IMR-90 (cell line): ENCODE data around the gene TBC1D9B. TPM values are rescaled to one million over a fixed set of nuclear protein-coding genes. Genes with fewer than 3 reads are reported as not detected.

Experiments used
- ATAC-seq: fragments of 200-7000 bp; cut with Tn5 transposase; 2 replicates; pipeline ENCODE4 v1.9.1; 2020; ENCODE audit warnings: low read depth, mild to moderate bottlenecking, moderate library complexity
- BruUV-seq: library from RNA; stranded (reverse); fragments of 400-500 nt; replicated peaks from 2 replicates; lab custom pipeline; 2021; lab: Mats Ljungman, UMichigan
- CTCF ChIA-PET: fragments of 300-600 bp; formaldehyde crosslinking; extraction: SDS; loops from one replicate; lab custom pipeline; 2021; ENCODE audit warnings: antibody characterized with exemption; lab: Yijun Ruan, JAX
- POLR2A ChIA-PET: fragments of 300-600 bp; sonication (Branson Sonifier 250); formaldehyde crosslinking; loops from one replicate; lab custom pipeline; 2022; ENCODE audit warnings: antibody characterized with exemption; ENCODE audit not compliant: unreplicated experiment; lab: Charles Lee
- DNase-seq: peaks from one replicate; pipeline ENCODE4 v3.0.0; 2013
- H2AFZ ChIP-seq: replicated peaks from 2 replicates; pipeline ENCODE3; 2013; ENCODE audit warnings: low read length, mild to moderate bottlenecking; ENCODE audit not compliant: poor library complexity
- H2AK5ac ChIP-seq: 2 replicates; pipeline ENCODE4 v1.6.1; 2013; ENCODE audit warnings: low read depth, low read length, inconsistent platforms
- H2AK9ac ChIP-seq: replicated peaks from 2 replicates; pipeline ENCODE3; 2013; ENCODE audit warnings: mild to moderate bottlenecking, low read depth, low read length, moderate library complexity; ENCODE audit not compliant: poor library complexity
- H2BK120ac ChIP-seq: 2 replicates; pipeline ENCODE4 v1.6.1; 2013; ENCODE audit warnings: low read depth, low read length, inconsistent platforms
- H2BK15ac ChIP-seq: 3 replicates; pipeline ENCODE4 v1.6.1; 2013; ENCODE audit warnings: low read depth, low read length, inconsistent platforms
- H2BK20ac ChIP-seq: 2 replicates; pipeline ENCODE4 v1.6.1; 2013; ENCODE audit warnings: low read depth, mild to moderate bottlenecking, inconsistent platforms, low read length, moderate library complexity
- H2BK5ac ChIP-seq: 2 replicates; pipeline ENCODE4 v1.6.1; 2013; ENCODE audit warnings: mild to moderate bottlenecking, low read depth, low read length, inconsistent platforms; ENCODE audit not compliant: poor library complexity, severe bottlenecking
- H3K14ac ChIP-seq: replicated peaks from 2 replicates; pipeline ENCODE4 v1.6.1; 2013; ENCODE audit warnings: low read depth, low read length, inconsistent platforms
- H3K18ac ChIP-seq: 2 replicates; pipeline ENCODE4 v1.6.1; 2013; ENCODE audit warnings: low read depth, low read length, control low read depth
- H3K23ac ChIP-seq: 2 replicates; pipeline ENCODE4 v1.6.1; 2013; ENCODE audit warnings: low read depth, low read length, inconsistent platforms
- H3K27ac ChIP-seq: 2 replicates; pipeline ENCODE4 v1.5.1; 2013; ENCODE audit warnings: mild to moderate bottlenecking, control low read depth, low read length; ENCODE audit not compliant: insufficient read depth
- H3K27me3 ChIP-seq: 2 replicates; pipeline ENCODE4 v1.6.1; 2013; ENCODE audit warnings: low read length; ENCODE audit not compliant: control insufficient read depth, insufficient read depth
- H3K36me3 ChIP-seq: 2 replicates; pipeline ENCODE4 v1.6.1; 2013; ENCODE audit warnings: low read length, mixed read lengths; ENCODE audit not compliant: control insufficient read depth, insufficient read depth
- H3K4ac ChIP-seq: 2 replicates; pipeline ENCODE4 v1.6.1; 2013; ENCODE audit warnings: low read depth, low read length, inconsistent platforms
- H3K4me1 ChIP-seq: 2 replicates; pipeline ENCODE4 v1.6.1; 2013; ENCODE audit warnings: low read length, mixed read lengths; ENCODE audit not compliant: control insufficient read depth, insufficient read depth
- H3K4me2 ChIP-seq: 2 replicates; pipeline ENCODE4 v1.6.1; 2013; ENCODE audit warnings: low read depth, mild to moderate bottlenecking, control low read depth, low read length, moderate library complexity
- H3K4me3 ChIP-seq: 2 replicates; pipeline ENCODE4 v1.5.1; 2013; ENCODE audit warnings: low read depth, mild to moderate bottlenecking, control low read depth, low read length, moderate library complexity; ENCODE audit not compliant: insufficient read depth
- H3K56ac ChIP-seq: 2 replicates; pipeline ENCODE4 v1.6.1; 2013; ENCODE audit warnings: low read length, inconsistent platforms; ENCODE audit not compliant: insufficient read depth; ENCODE audit errors: extremely low read depth
- H3K79me1 ChIP-seq, 2 experiments: 2 replicates each; pipeline ENCODE4 v1.6.1; 2013; ENCODE audit warnings: low read length in 2 of 2, inconsistent platforms in 1 of 2, low read depth in 1 of 2
- H3K9ac ChIP-seq: 2 replicates; pipeline ENCODE4 v1.6.1; 2013; ENCODE audit warnings: low read depth, low read length, control low read depth
- H3K9me1 ChIP-seq: 2 replicates; pipeline ENCODE4 v1.6.1; 2013; ENCODE audit warnings: low read length, inconsistent platforms; ENCODE audit not compliant: insufficient read depth
- H3K9me3 ChIP-seq: 2 replicates; pipeline ENCODE4 v1.6.1; 2013; ENCODE audit warnings: low read length; ENCODE audit not compliant: control insufficient read depth, insufficient read depth
- H4K20me1 ChIP-seq: 2 replicates; pipeline ENCODE4 v1.6.1; 2013; ENCODE audit warnings: low read length, inconsistent platforms; ENCODE audit not compliant: insufficient read depth
- H4K5ac ChIP-seq: 2 replicates; pipeline ENCODE4 v1.6.1; 2013; ENCODE audit warnings: mild to moderate bottlenecking, low read depth, low read length, control low read depth
- H4K8ac ChIP-seq, 2 experiments: 2 replicates each; pipeline ENCODE4 v1.6.1; 2013; ENCODE audit warnings: low read depth in 2 of 2, low read length in 2 of 2, control low read depth in 1 of 2, inconsistent platforms in 1 of 2
- H4K91ac ChIP-seq: 2 replicates; pipeline ENCODE4 v1.6.1; 2013; ENCODE audit warnings: low read depth, low read length, inconsistent platforms; ENCODE audit not compliant: insufficient read depth
- BHLHE40 ChIP-seq: fragments of 150-350 bp; IDR thresholded peaks from 2 replicates; pipeline ENCODE4 v1.6.1; 2016; ENCODE audit warnings: mild to moderate bottlenecking, low read depth, low read length
- CTCF ChIP-seq: conservative IDR thresholded peaks from 2 replicates; pipeline ENCODE4 v1.5.1; 2012; ENCODE audit warnings: mild to moderate bottlenecking, low read depth, low read length, improper control_type of control experiment
- ELK1 ChIP-seq: fragments of 150-350 bp; IDR thresholded peaks from 2 replicates; pipeline ENCODE4 v1.6.1; 2016; ENCODE audit warnings: low read depth, mild to moderate bottlenecking, low read length, moderate library complexity, borderline replicate concordance
- FOS ChIP-seq: fragments of 150-350 bp; IDR thresholded peaks from 2 replicates; pipeline ENCODE4 v1.6.1; 2016; ENCODE audit warnings: low read depth, low read length
- MAFK ChIP-seq: IDR thresholded peaks from 2 replicates; pipeline ENCODE4 v1.6.1; 2012; ENCODE audit warnings: low read depth, low read length, improper control_type of control experiment
- POLR2A ChIP-seq: IDR thresholded peaks from 2 replicates; pipeline ENCODE4 v1.6.1; 2012; ENCODE audit warnings: mild to moderate bottlenecking, low read depth, low read length
- RAD21 ChIP-seq: IDR thresholded peaks from 2 replicates; pipeline ENCODE4 v1.6.1; 2012; ENCODE audit warnings: low read length, improper control_type of control experiment
- RCOR1 ChIP-seq: IDR thresholded peaks from 2 replicates; pipeline ENCODE4 v1.6.1; 2012; ENCODE audit warnings: mild to moderate bottlenecking, low read length, improper control_type of control experiment; ENCODE audit not compliant: insufficient replicate concordance
- RFX5 ChIP-seq: IDR thresholded peaks from 2 replicates; pipeline ENCODE4 v1.8.0; 2012; ENCODE audit warnings: low read depth, mild to moderate bottlenecking, low read length, moderate library complexity
- SMC3 ChIP-seq: fragments of 150-350 bp; IDR thresholded peaks from 2 replicates; pipeline ENCODE4 v1.6.1; 2016; ENCODE audit warnings: low read depth, mild to moderate bottlenecking, antibody characterized with exemption, low read length, moderate library complexity
- USF2 ChIP-seq: fragments of 150-350 bp; IDR thresholded peaks from 2 replicates; pipeline ENCODE4 v1.6.1; 2017; ENCODE audit warnings: mild to moderate bottlenecking, antibody characterized with exemption, low read length, low read depth
- WGBS, 2 experiments: methylation state at CpG; one replicate each; pipeline versions ENCODE4 v1.1.5 to v1.1.7; 2013; ENCODE audit warnings: missing lambda C conversion rate in 2 of 2; ENCODE audit not compliant: insufficient read length in 1 of 2; ENCODE audit errors: extremely low coverage in 2 of 2; 5-methylcytosine and 5-hydroxymethylcytosine counted together
- dilution Hi-C: fragments of 300-500 bp; cut with HindIII; formaldehyde crosslinking; loops from one replicate; pipeline ENCODE4 v1.14.3; 2018; ENCODE audit warnings: low sequenced_read_pairs; ENCODE audit not compliant: unreplicated experiment
- in situ Hi-C: fragments of 300-500 bp; cut with MboI; formaldehyde crosslinking; loops from 3 replicates; pipeline ENCODE4 v1.14.3; 2019; ENCODE audit warnings: low sequenced_read_pairs, inconsistent platforms, mixed read lengths
- intact Hi-C: fragments of 100-400 bp; cut with micrococcal nuclease; formaldehyde crosslinking; loops from 2 replicates; pipeline ENCODE4 v1.10.0; 2022
- polyA plus RNA-seq, 3 experiments: library from polyadenylated mRNA; depleted of rRNA; stranded (reverse); fragments of >200 nt; gene quantifications; 2 replicates each; pipeline ENCODE4 v1.2.3, GENCODE V29; 2012; ENCODE audit warnings: low replicate concordance in 1 of 3
- total RNA-seq: library from RNA; depleted of rRNA; stranded (reverse); fragments of >200 nt; gene quantifications from 2 replicates; pipeline ENCODE4 v1.2.3, GENCODE V29; 2012

Gene TBC1D9B
- total and polyA plus RNA-seq, 2 of the 4 experiments (the other 2 are of a cell fraction), result 58.6 to 78.1 TPM

- no peak overlapping the region for H4K8ac ChIP-seq
- H3K9me3 ChIP-seq, result no peaks in the 10 kb centered on the region
- no peak overlapping the region for H3K4ac ChIP-seq
- peaks cover 63% of the 10 kb centered on the region for H3K36me3 ChIP-seq
- H4K5ac ChIP-seq, result no peak overlapping the region
- POLR2A ChIA-PET, result no interaction called here
- peaks cover 24% of the 10 kb centered on the region for H4K20me1 ChIP-seq
- no peak overlapping the region for H2BK120ac ChIP-seq
- no peak overlapping the region for H2AK5ac ChIP-seq
- no peak overlapping the region for H3K4me2 ChIP-seq
- no peak overlapping the region for H2AFZ ChIP-seq
- H2BK15ac ChIP-seq, result no peak overlapping the region
- DNase-seq (no peak), ATAC-seq (no peak)
- TF ChIP-seq POLR2A, result no peak
- TF ChIP-seq FOS, result no peak
- TF ChIP-seq ELK1, result no peak
- no peak for TF ChIP-seq SMC3
- TF ChIP-seq BHLHE40, result no peak
- TF ChIP-seq USF2, result no peak
- TF ChIP-seq RFX5, result no peak
- no peak for TF ChIP-seq MAFK
- TF ChIP-seq CTCF, result no peak
- no peak for TF ChIP-seq RAD21
- no peak for TF ChIP-seq RCOR1
- H4K91ac ChIP-seq, result no peak overlapping the region
- H2AK9ac ChIP-seq, result no peak overlapping the region
- in situ Hi-C loops (no loop called here), intact Hi-C loops (no loop called here), dilution Hi-C loops (no loop called here)
- H3K9ac ChIP-seq, result no peak overlapping the region
- H3K56ac ChIP-seq, result no peak overlapping the region
- no peak overlapping the region for H2BK5ac ChIP-seq
- no peak overlapping the region for H3K27ac ChIP-seq
- no TSS peak for BruUV-seq
- peaks cover 4% of the 10 kb centered on the region; the same call in 1 of the 2 replicates for H3K9me1 ChIP-seq
- H3K14ac ChIP-seq, result no peak overlapping the region
- H3K27me3 ChIP-seq, result no peaks in the 10 kb centered on the region
- no peak overlapping the region for H3K18ac ChIP-seq
- WGBS, 2 experiments, result 70% methylated on average over 2 of the region's 13 CpGs; no CpG with 5 or more reads in 1 of the 2 experiments
- H3K23ac ChIP-seq, result no peak overlapping the region
- H2BK20ac ChIP-seq, result no peak overlapping the region
- CTCF ChIA-PET, result no interaction called here
- no peaks in the 10 kb centered on the region for H3K4me1 ChIP-seq
- no peak overlapping the region for H3K4me3 ChIP-seq
- peaks cover 40 to 62% of the 10 kb centered on the region in 2 experiments for H3K79me1 ChIP-seq
These were observed 7.0 kb downstream of the TBC1D9B start for GRCh38 chr5:179900711-179901110.
